HG03571 (cell line): ENCODE measurements around the gene GFAP.

Experiments
- ATAC-seq: cut with Tn5 transposase; IDR thresholded peaks from one replicate; pipeline ENCODE4 v1.9.1; 2021; ENCODE audit not compliant: unreplicated experiment

The GFAP gene

DNA sequence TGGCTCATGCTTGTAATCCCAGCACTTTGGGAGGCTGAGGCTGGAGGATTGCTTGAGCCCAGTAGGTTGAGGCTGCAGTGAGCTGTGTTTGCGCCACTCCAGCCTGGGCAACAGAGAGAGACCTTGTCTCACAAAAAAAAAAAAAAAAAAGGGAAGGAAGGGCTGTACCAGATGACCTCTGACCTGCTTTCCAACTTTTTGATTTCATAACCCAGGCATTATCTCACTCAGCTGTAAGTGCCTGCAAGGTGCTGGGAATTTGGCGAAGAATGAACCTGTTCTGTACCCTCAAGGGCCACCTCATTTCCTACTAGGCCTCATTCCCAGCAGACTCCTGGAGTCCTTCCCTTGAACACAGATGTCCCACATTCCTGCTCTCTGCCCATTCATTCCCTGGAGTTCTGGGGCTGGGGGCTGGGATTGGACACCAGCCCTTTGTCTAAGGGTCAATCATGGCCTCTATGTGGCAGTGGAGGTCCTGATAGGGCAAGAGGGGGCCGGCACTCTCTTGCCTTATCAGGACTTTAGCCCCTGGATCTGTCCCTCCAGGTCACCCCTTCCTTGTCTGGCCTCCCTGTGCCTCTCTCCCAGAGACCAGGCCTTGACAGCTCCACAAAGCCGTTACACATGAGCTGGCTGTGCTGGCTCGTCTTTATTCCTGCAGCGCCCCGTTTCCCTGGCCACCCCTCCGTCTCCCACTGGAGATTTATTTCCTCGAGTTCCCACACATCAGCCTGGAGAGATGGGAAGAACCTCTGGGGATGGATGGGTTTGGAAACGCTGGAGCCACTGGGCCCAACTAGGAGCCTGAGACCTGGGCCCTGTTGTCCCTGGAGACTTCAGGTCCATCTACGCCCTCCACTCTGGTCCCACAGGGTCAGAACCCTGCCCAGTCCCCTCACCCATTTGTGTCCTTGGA lies 821 bp upstream of the GFAP start:
- ATAC-seq: no peak

DNA sequence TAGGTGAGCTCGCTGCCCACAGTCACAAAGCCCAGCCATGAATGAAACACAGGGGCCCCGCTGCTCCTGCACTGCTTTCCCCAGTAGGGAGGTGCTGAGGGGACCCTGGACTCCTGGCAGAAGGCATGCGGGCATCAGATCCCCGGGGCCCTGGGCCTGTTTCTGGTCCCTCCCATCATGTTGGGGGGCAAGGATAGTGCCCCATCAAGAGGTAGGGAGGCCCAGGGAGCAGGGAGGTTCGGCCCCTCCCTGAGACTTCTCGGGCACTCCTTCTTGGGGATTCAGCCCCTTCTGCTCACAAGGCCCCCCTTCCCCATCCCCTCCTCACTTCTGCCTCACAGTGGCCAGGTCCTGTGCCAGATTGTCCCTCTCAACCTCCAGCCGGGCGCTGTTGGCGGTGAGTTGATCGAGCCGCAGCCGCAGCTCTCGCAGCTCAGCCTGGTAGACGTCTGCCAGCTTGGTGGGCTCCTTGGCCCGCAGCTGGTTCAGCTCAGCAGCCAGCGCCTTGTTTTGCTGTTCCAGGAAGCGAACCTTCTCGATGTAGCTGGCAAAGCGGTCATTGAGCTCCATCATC lies 515 bp downstream of the GFAP start:
- no peak for ATAC-seq

DNA sequence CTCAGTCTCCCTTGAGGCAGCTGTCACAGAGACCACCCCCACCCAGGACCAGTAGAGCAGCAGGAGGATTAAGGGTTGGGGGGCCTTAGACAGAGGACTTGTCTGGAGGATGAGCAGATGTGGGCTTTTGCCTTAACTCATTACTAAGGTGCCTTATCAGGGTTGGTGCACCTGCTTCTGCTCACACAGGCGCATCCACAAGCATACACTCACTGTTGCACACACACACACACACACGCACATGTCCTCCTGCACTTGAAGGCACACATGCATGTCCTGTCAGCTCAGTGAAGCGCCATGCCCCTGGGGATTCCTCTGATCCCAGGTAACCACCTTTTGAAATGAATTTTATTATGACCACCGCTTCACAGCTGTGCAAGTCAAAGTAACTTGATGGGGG lies 1.2 kb downstream of the GFAP start:
- no peak for ATAC-seq

DNA sequence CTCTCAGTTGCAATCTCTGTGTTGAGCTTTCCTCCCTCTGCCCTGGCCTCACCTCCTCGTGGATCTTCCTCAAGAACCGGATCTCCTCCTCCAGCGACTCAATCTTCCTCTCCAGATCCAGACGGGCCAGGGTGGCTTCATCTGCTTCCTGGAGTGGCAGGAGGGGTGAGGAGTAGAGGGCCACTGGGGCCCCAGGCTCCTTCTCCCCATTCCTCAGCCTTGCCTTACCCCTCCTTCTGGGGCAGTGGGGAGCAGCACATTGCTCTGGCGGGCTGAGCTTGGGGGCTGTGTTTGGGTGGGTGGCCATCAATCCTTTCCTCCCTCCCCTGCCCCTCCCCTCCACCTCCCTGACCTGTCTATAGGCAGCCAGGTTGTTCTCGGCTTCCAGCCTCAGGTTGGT lies 1.6 kb downstream of the GFAP start:
- ATAC-seq: no peak

DNA sequence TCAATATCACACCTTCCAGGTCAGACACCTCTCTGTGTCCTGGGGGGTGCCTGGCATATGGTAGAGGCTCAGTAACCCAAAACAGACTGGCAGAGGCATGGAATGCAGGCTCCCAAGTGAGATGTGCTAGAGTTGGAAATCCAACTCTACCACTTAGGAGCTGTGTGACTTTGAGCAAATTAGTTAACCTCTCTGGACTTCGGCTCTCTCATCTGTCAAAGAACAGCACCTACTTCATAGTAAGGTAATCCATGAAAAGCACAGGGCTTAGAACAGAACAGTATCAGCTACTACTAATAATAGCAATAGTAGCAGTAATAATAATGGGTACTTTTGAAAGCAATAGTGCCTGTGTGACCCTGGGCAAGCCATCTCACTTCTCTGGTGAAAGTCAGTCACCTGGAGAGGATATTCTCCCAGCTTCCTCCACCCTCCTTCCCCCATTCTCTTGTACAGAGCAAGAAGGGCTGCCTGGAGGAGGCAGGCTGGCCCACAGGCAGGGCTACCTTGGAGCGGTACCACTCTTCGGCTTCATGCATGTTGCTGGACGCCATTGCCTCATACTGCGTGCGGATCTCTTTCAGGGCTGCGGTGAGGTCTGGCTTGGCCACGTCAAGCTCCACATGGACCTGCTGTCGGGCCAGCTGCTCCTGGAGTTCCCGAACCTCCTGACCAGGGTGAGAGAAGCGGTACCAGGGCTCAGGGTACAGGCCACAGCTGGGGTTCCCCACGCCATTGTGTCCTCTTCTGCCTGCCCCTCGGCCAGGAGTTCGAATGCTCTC lies 2.3 kb downstream of the GFAP start:
- no peak for ATAC-seq

DNA sequence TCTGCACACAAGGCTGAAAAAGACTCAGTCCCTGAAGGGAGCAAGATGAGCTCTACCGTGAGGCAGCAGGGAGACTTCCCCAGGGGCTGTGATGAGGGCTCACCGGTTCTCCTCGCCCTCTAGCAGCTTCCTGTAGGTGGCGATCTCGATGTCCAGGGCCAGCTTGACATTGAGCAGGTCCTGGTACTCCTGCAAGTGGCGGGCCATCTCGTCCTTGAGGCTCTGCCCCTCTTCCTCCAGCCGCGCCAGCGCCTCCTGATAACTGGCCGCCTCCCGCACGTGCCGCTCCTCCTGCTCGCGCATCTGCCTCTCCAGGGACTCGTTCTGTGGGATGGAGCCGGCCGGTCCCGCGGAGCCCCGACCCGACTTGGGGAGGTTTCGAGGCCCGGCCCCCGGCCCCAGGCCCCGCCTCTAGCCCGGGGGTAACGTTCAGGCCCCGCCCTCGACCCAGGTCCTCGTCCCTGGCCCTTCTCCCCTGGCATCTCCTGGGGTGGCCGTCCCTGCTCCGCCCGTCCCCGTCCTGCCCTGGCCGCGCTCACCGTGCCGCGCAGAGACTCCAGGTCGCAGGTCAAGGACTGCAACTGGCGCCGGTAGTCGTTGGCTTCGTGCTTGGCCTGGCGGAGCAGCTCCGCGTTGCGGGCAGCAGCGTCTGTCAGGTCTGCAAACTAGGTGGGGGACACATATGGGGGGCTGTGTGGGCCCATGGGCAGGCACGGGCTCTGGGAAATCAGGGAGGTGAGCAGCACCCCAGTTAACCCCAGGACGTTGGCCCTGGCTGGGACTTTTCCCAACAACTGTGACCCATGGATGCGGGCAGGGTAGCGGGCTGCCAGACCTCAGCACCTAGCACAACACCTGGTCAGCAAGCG lies 3.9 kb downstream of the GFAP start:
- no peak for ATAC-seq

DNA sequence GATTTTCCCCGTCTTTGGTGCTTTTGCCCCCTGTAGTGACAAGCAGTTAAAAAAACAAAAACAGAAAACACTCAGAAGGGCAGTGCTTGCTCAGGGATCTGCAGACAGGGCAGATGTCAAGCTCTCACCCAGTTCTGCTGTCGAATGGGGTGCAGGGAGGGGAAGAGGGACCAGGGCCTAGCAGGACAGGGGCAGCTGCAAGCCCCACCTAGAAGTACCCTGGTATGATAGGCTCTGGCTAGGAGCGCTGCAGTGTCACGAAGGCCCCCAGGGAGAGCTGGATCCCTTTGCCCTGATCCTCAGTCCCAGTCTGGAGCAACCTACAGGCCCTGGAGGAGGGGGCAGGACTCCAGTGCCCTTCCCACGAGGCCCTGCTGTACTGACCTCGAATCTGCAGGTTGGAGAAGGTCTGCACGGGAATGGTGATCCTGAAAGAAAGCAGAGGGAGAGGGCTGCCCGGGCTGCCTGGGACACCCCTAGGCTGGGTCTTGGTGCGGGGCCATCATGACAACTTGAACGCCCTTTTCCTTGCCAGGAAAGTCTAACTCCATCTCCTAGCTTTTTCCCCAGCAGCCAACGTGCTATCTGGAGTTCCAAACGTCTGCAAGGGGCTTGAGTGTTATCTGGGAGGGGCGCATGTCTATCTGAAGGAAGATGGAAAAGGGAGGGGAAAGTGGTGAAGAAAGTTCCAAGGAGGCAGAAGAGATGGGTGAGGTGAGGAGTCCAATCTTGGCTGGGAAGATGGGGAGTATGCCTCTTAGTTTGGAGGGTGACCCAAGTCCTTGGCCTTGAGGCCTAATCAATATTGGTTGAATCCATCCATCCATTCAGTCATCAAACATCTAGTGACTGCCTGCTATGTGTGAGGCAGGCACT lies 4.8 kb downstream of the GFAP start:
- no peak for ATAC-seq

DNA sequence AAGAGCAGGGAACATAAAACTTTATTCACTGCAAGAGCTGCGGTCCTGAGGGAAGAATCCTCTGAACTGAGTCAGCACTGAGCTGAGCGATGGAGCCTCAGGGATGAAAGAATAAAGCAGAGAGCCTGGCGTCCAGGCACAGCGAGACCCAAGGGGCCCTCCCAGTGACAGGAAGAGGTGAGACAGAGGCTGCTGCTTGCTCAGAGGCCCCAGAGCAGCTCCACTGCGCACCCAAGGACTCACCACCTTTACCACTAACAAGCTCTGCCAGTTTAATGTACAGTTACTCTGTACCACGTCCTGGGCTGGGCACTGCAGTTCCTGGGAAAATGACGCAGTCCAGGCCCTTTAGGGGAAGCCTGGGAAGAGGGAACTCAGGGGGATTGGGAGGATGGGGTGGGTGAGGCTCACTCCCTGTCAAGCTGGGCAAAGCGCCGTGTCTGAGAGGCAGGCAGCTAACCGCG lies 5.6 kb downstream of the GFAP start:
- ATAC-seq: no peak

DNA sequence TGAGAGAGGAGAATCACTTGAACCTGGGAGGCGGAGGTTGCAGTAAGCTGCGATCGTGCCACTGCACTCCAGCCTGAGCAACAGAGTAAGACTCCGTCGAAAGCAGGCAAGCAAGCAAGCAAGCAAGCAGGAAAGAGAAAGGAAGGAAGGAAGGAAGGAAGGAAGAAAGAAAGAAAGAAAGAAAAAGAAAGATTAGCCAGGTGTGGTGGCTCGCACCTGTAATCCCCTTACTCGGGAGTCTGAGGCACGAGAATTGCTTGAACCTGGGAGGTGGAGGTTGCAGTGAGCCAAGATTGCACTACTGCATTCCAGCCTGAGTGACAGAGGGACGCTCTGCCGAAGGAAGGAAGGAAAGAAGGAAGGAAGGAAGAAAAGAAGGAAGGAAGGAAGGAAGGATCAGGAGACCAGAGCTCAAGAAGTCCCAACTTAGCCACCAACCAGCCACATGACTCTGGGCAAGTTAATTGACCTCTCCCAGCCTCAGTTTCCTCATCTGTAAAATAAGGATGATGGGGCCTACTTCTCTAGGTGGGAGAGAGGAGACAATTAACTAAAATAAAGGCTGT lies 6.5 kb downstream of the GFAP start:
- ATAC-seq: no peak

DNA sequence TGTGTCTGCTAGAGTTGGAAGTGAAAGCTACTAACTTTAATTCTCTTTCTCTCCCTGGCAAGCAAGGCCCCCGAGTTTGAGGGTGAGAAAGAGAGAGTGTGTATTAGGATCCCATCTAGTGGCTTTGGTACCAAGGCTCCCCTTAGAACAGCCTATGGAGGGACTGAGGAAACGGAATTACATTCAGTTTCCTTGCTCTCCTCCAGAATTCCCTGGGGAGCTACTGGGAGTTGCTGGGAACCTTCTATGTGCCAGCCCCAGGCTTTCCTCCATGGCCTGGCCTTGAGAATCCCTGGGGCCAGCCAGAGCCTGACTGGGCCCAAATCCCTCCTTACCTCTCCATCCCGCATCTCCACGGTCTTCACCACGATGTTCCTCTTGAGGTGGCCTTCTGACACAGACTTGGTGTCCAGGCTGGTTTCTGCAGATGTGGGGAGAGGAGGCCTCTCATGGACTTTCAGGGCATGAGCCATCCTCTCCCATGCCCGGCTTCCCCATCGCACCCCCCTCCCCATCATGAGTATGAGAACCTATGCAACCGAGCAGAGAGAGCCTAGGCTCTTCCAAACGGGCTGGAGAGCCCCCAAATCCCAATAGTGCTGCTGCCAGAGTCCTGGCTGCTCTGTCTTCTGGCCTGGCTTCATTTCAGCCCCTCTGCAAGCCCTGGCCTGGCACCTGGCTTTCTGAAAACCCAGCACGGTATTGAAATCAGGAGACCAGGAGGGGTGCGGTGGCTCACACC lies 7.4 kb downstream of the GFAP start:
- ATAC-seq: no peak

DNA sequence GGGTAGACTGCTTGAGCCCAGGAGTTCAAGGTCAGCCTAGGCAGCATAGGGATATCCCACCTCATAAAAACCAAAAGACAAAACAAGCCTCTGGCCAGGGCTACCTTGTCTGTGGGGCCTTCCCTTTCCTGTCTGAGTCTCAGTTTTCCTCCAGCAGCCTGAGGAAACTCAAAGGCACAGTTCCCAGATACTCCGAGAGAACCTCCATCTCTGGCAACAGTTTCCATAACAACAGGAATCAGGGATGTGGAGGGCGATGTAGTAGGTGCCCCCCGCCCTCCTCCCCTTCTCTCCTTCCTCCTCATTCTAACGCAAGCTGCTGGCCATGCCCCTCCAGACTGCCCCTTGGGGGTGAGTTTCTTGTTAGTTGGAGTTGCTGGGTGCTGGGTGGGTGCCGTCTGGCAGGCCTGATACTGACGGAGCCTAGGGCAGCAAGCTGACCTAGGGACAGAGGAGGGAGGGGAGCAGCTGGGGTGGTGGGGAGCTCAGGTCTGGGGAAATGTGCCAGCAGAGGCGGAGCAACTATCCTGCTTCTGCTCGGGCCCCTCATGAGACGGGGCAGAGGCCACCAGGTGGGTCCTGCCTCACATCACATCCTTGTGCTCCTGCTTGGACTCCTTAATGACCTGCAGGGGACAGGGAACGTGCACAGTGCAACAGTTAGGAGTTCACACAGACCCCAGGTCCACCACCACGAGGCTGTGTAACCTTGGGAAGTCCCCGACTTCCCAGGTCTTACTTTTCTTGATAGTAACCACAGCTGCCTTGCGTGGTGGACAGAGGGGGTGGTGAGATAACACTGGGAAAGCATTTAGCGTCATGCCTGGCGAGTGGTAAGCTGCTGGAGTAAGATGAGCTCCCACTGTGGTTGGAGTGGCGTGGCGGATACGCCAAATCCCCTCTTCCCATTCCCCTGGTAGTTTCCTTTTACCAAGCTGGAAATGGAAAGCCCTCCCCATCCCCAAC lies 8.3 kb downstream of the GFAP start:
- ATAC-seq: no peak

DNA sequence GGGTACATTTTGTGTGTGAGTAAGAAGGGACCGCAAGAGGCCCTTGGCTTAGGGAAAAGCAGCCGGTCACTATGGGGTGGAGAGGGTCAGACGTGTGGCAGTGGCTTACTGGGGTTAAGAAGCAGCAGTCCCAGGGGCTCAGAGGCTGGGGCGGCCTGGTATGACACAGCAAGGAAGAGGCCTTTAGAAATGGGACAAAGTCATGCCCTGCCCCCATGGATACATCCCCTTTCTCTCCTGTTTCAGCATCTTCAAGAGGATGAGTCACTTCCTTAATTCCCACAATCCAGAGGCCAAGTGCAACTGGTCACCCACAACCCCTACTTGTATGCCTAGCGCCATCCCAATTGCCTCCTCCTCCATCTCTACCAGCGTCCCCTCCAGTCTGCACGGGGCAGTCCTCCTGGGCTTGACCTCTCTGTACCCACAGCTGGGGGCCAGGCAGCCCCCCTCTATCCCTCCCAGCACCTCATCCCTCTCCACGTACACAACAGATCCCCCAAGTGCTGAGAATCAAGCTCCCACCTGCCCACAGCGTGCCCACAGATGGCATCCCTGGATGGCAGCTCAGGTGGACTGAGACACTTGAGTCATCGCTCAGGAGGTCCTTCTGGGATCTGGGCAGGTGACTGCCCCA lies 9.2 kb downstream of the GFAP start:
- ATAC-seq: no peak

DNA sequence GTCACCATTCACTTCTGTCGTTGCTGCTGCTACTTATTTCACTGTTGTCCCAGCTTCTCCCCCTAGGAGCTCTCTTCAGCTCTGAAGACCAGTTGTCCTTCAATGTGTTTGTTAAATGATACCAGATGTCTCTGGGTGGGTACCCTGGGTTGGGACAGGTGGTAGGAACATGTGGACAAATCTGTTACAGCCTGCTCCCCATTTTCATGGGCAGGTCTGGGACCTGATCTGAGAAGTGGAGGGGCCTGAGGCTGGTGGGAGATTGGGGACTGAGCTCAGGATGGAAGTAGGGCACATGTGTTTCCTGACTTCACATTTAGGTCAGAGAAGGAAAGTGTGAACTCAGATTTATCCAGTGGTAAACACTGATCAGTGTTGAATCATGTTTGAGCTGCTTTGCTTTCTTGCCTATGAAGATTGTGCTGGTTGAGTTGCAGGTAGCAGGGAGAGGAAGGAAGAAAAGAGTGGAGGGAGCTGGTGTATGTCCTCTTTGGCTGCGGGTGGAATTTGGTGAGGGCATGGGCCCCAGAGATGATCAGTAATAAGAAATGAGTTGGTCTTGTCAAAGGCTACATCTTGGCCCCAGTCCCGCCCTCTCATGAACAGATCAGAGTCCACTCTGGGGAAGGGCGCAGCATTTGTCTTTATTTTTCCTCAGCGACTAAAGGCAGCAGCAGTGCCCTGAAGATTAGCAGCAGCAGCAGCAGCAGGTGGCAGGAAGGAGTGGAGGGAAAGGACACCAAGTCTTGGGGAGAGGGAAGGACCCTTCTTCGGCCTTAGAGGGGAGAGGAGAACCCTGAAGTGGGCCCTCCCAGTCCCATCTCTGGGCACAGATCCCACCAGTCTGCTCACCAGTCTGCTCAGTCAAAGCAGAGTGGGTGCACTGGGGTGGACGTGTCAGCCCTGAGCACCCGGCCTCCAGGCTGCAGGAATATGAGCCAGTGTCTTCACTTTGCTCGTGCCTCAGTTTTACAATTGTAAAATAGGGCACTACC lies 10.0 kb downstream of the GFAP start:
- ATAC-seq: no peak

DNA sequence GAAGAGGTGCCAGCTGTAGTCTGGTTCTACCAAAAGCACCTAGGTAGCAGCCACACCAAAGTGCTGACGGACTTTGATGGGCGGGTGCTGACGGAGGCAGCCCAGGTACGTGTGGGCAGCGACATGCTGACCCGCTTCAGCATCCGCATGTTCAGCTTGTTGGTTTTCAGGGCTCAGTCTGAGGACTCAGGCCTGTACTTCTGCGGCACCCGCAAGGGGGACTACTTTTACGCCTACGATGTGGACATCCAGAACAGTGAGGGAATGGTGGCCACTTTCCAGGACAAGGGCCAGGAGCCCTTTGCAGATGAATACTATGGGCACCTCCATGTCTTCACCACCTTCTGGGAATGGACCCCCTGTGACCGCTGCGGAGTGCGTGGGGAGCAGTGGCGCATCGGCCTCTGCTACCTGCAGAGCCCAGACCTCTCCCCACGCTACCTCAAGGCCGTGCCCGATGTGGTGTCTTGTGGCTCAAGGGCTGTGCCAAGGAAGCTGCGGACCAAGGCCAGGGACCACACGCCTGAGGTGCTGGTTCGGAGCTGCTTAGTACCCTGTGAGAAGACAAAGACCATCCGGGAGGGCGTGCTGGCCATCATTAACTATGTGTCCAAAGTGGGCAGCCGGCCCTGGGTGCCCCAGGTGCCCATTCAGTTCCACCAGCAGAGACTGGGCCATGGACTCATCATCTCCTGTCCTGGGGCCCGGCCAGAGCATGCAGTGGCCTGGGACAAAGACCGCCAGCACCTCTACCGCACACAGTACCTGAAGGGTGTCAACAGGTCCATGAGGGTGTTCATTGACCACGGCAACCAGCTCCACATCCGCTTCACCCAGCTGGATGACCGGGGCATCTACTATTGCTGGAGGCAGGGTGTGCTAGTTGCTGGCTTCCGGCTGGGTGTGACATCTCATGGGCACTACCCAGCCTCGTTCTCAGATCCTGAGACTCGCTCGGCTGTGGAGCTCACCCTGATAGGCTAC lies 11.0 kb downstream of the GFAP start:
- ATAC-seq: no peak
